HUES6 (cell line): ENCODE data around the gene ADGRL3.

ENCODE experiments used
- H3K27ac ChIP-seq: 2 replicates; pipeline ENCODE4 v1.7.0; 2013; ENCODE audit warnings: low read depth, mild to moderate bottlenecking, low read length, inconsistent platforms
- H3K27me3 ChIP-seq: 2 replicates; pipeline ENCODE4 v1.6.1; 2013; ENCODE audit warnings: low read length; ENCODE audit not compliant: control insufficient read depth, insufficient read depth
- H3K36me3 ChIP-seq: 2 replicates; pipeline ENCODE4 v1.6.1; 2013; ENCODE audit warnings: low read length; ENCODE audit not compliant: control insufficient read depth, insufficient read depth
- H3K4me1 ChIP-seq: 2 replicates; pipeline ENCODE4 v1.6.1; 2013; ENCODE audit warnings: low read length; ENCODE audit not compliant: control insufficient read depth, insufficient read depth
- H3K4me3 ChIP-seq: 2 replicates; pipeline ENCODE4 v1.5.1; 2013; ENCODE audit warnings: low read depth, low read length
- H3K9ac ChIP-seq: one replicate; pipeline ENCODE4 v1.6.1; 2013; ENCODE audit warnings: mild to moderate bottlenecking, low read length
- H3K9me3 ChIP-seq: 2 replicates; pipeline ENCODE4 v1.6.1; 2013; ENCODE audit warnings: low read depth, low read length; ENCODE audit not compliant: control insufficient read depth, insufficient read depth

The ADGRL3 gene

GRCh38 chr4:61225656-61226055 is 25.5 kb downstream of the ADGRL3 start:
- H3K4me1 ChIP-seq = no peaks in the 10 kb centered on the region
- H3K9me3 ChIP-seq = no peaks in the 10 kb centered on the region
- H3K27me3 ChIP-seq = no peaks in the 10 kb centered on the region
- no peaks in the 10 kb centered on the region for H3K36me3 ChIP-seq
- no peak overlapping the region for H3K9ac ChIP-seq
- H3K4me3 ChIP-seq = no peak overlapping the region
- H3K27ac ChIP-seq = no peak overlapping the region

GRCh38 chr4:61231421-61231820 is 31.3 kb downstream of the ADGRL3 start:
- H3K9me3 ChIP-seq = no peaks in the 10 kb centered on the region
- no peak overlapping the region for H3K9ac ChIP-seq
- no peaks in the 10 kb centered on the region for H3K36me3 ChIP-seq
- no peak overlapping the region for H3K27ac ChIP-seq
- no peak overlapping the region for H3K4me3 ChIP-seq
- no peaks in the 10 kb centered on the region for H3K4me1 ChIP-seq
- no peaks in the 10 kb centered on the region for H3K27me3 ChIP-seq

GRCh38 chr4:61239250-61239649 is 39.1 kb downstream of the ADGRL3 start:
- H3K4me1 ChIP-seq = peaks cover 5% of the 10 kb centered on the region; the same call in 1 of the 2 replicates
- H3K9ac ChIP-seq = no peak overlapping the region
- H3K36me3 ChIP-seq = no peaks in the 10 kb centered on the region
- no peak overlapping the region for H3K4me3 ChIP-seq
- H3K27me3 ChIP-seq = no peaks in the 10 kb centered on the region
- H3K9me3 ChIP-seq = no peaks in the 10 kb centered on the region
- H3K27ac ChIP-seq = no peak overlapping the region

GRCh38 chr4:61243962-61244361 is 43.8 kb downstream of the ADGRL3 start:
- Histone ChIP-seq H3K27ac (no peak overlapping the region), H3K9ac (no peak overlapping the region), H3K27me3 (no peaks in the 10 kb centered on the region), H3K4me1 (peaks cover 12% of the 10 kb centered on the region), H3K36me3 (no peaks in the 10 kb centered on the region), H3K4me3 (no peak overlapping the region), H3K9me3 (no peaks in the 10 kb centered on the region)

- H3K4me3 ChIP-seq = no peak overlapping the region
- no peaks in the 10 kb centered on the region for H3K36me3 ChIP-seq
- H3K4me1 ChIP-seq = peaks cover 7% of the 10 kb centered on the region
- H3K9me3 ChIP-seq = no peaks in the 10 kb centered on the region
- H3K27ac ChIP-seq = no peak overlapping the region
- no peaks in the 10 kb centered on the region for H3K27me3 ChIP-seq
- no peak overlapping the region for H3K9ac ChIP-seq
Observed at GRCh38 chr4:61245069-61245714, 45.1 kb downstream of the ADGRL3 start.

GRCh38 chr4:61246034-61246433 is 45.9 kb downstream of the ADGRL3 start:
- Histone ChIP-seq H3K9ac (no peak overlapping the region), H3K4me1 (peaks cover 7% of the 10 kb centered on the region), H3K27ac (no peak overlapping the region), H3K4me3 (no peak overlapping the region), H3K9me3 (no peaks in the 10 kb centered on the region), H3K27me3 (no peaks in the 10 kb centered on the region), H3K36me3 (no peaks in the 10 kb centered on the region)

GRCh38 chr4:61248705-61249104 is 48.6 kb downstream of the ADGRL3 start:
- H3K4me3 ChIP-seq = no peak overlapping the region

GRCh38 chr4:61251129-61251528 is 51.0 kb downstream of the ADGRL3 start:
- no peaks in the 10 kb centered on the region for H3K36me3 ChIP-seq
- H3K27ac ChIP-seq = no peak overlapping the region

More at GRCh38 chr4:61248705-61249104, 48.6 kb downstream of the ADGRL3 start:
- Histone ChIP-seq H3K27ac (no peak overlapping the region), H3K9ac (no peak overlapping the region), H3K9me3 (no peaks in the 10 kb centered on the region), H3K4me1 (peaks cover 7% of the 10 kb centered on the region), H3K27me3 (no peaks in the 10 kb centered on the region), H3K36me3 (no peaks in the 10 kb centered on the region)

GRCh38 chr4:61254406-61254805 is 54.3 kb downstream of the ADGRL3 start:
- H3K36me3 ChIP-seq = no peaks in the 10 kb centered on the region
- H3K27me3 ChIP-seq = no peaks in the 10 kb centered on the region
- H3K9ac ChIP-seq = no peak overlapping the region
- no peak overlapping the region for H3K4me3 ChIP-seq
- no peaks in the 10 kb centered on the region; the same call in 1 of the 2 replicates for H3K4me1 ChIP-seq
- H3K27ac ChIP-seq = no peak overlapping the region
- no peaks in the 10 kb centered on the region for H3K9me3 ChIP-seq

More at GRCh38 chr4:61251129-61251528, 51.0 kb downstream of the ADGRL3 start:
- peaks cover 1% of the 10 kb centered on the region; the same call in 1 of the 2 replicates for H3K4me1 ChIP-seq
- H3K27me3 ChIP-seq = no peaks in the 10 kb centered on the region
- no peaks in the 10 kb centered on the region for H3K9me3 ChIP-seq
- no peak overlapping the region for H3K4me3 ChIP-seq
- H3K9ac ChIP-seq = no peak overlapping the region

GRCh38 chr4:61273233-61273632 is 73.1 kb downstream of the ADGRL3 start:
- Histone ChIP-seq H3K4me1 (peaks cover 8% of the 10 kb centered on the region; the same call in 1 of the 2 replicates), H3K36me3 (no peaks in the 10 kb centered on the region), H3K27ac (no peak overlapping the region), H3K4me3 (no peak overlapping the region), H3K9ac (no peak overlapping the region), H3K27me3 (no peaks in the 10 kb centered on the region), H3K9me3 (no peaks in the 10 kb centered on the region)

GRCh38 chr4:61274286-61274685 is 74.2 kb downstream of the ADGRL3 start:
- Histone ChIP-seq H3K9me3 (no peaks in the 10 kb centered on the region), H3K36me3 (no peaks in the 10 kb centered on the region), H3K9ac (no peak overlapping the region), H3K4me1 (peaks cover 5% of the 10 kb centered on the region; the same call in 1 of the 2 replicates), H3K27ac (no peak overlapping the region), H3K27me3 (no peaks in the 10 kb centered on the region), H3K4me3 (no peak overlapping the region)
